HG03108 (cell line): ENCODE measurements around the gene VAX1.

ENCODE experiments used
- ATAC-seq: cut with Tn5 transposase; IDR thresholded peaks from one replicate; pipeline ENCODE4 v1.9.1; 2021; ENCODE audit warnings: moderate library complexity; ENCODE audit not compliant: unreplicated experiment

VAX1 gene

GRCh38 chr10:117164592-117165537 is 26.8 kb upstream of the VAX1 start:
- no peak for ATAC-seq

- ATAC-seq = no peak
These were observed 26.0 kb upstream of the VAX1 start for GRCh38 chr10:117163954-117164548.

- no peak for ATAC-seq
These were observed 25.2 kb upstream of the VAX1 start for GRCh38 chr10:117163061-117163953.

GRCh38 chr10:117162093-117163060 is 24.3 kb upstream of the VAX1 start:
- ATAC-seq = no peak

- no peak for ATAC-seq
These were observed 23.4 kb upstream of the VAX1 start for GRCh38 chr10:117161386-117162033.

- ATAC-seq = no peak
These were observed 22.5 kb upstream of the VAX1 start for GRCh38 chr10:117160567-117160966.

GRCh38 chr10:117159390-117159789 is 21.3 kb upstream of the VAX1 start:
- ATAC-seq = no peak

- ATAC-seq = no peak
These were observed 20.2 kb upstream of the VAX1 start for GRCh38 chr10:117158297-117158696.

GRCh38 chr10:117152668-117153067 is 14.6 kb upstream of the VAX1 start:
- no peak for ATAC-seq

- ATAC-seq = no peak
These were observed 10.2 kb upstream of the VAX1 start for GRCh38 chr10:117148284-117148683.

- ATAC-seq = no peak
These were observed 6.9 kb upstream of the VAX1 start for GRCh38 chr10:117145019-117145418.

- no peak for ATAC-seq
These were observed 5.2 kb upstream of the VAX1 start for GRCh38 chr10:117143103-117143823.

GRCh38 chr10:117140525-117140902 is 2.4 kb upstream of the VAX1 start:
- ATAC-seq = no peak

- ATAC-seq = no peak
These were observed 1.8 kb upstream of the VAX1 start for GRCh38 chr10:117139581-117140524.

- no peak for ATAC-seq
These were observed 939 bp upstream of the VAX1 start for GRCh38 chr10:117138838-117139580.

GRCh38 chr10:117137031-117137910 is 799 bp downstream of the VAX1 start:
- ATAC-seq = no peak
